HT-29 (cell line): Measurements from ENCODE around the gene C8G. TPM values are rescaled to one million over a fixed set of nuclear protein-coding genes. Genes with fewer than 3 reads are reported as not detected.

ENCODE experiments used
- DNase-seq: peaks from one replicate; pipeline ENCODE4 v3.0.0-alpha.2; 2015; ENCODE audit warnings: low spot score
- total RNA-seq: library from RNA; depleted of rRNA; stranded (reverse); fragments of >200 nt; shearing (Covaris generic); gene quantifications from 2 replicates; pipeline ENCODE4 v1.2.3, GENCODE V29; 2014

The C8G gene
- total RNA-seq, 1 experiment from 2014 or later = 0.71 TPM

- DNase-seq = no peak
These were observed 23.5 kb downstream of the C8G start for GRCh38 chr9:136968333-136969127.

GRCh38 chr9:136969150-136969549 is 24.1 kb downstream of the C8G start:
- no peak for DNase-seq

GRCh38 chr9:136969774-136970173 is 24.7 kb downstream of the C8G start:
- DNase-seq = no peak

DNA sequence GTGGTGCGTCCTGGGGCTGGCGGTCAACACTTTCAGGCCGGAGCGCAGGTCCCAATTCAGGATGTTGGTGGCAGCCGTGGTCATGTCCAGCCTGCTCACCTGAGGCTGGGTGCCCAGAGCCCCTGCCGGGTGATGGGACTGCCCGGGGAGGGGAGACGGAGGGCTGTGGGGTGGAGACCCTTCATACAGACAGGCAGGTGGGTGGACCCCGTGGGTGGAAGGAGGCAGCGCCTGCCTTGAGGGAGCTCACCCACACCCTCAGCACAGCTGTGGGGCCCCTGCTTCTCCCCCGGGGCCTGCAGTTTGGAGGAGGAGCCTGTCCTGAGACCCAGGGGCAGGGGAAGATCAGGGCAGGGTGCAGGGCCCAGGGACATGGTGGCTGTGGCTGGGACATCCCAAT is 25.3 kb downstream of the C8G start:
- no peak for DNase-seq

GRCh38 chr9:136971746-136972145 is 26.7 kb downstream of the C8G start:
- DNase-seq = no peak

DNA sequence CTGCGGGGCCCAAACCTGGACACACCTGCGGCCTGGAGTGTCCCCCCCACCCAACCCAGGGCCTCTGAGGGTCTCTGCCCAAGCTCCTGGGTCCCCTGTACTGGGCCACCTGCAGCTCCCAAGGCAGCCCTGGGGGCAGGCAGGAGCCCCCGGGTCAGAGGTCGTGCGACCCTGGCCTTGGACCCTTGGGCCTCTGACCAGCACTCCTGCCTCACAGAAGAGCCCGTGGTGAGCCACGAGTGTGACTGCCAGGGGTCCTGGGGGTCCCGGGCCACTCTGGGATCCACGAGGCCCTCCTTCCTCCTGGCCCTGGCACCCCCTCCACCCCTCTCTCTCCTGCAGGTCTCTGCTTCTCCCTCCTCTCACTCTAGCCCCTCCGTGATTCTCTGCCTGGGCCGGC is 27.3 kb downstream of the C8G start:
- DNase-seq = no peak

GRCh38 chr9:136972743-136973142 is 27.7 kb downstream of the C8G start:
- no peak for DNase-seq

- no peak for DNase-seq
These were observed 28.9 kb downstream of the C8G start for GRCh38 chr9:136973618-136974617.

DNA sequence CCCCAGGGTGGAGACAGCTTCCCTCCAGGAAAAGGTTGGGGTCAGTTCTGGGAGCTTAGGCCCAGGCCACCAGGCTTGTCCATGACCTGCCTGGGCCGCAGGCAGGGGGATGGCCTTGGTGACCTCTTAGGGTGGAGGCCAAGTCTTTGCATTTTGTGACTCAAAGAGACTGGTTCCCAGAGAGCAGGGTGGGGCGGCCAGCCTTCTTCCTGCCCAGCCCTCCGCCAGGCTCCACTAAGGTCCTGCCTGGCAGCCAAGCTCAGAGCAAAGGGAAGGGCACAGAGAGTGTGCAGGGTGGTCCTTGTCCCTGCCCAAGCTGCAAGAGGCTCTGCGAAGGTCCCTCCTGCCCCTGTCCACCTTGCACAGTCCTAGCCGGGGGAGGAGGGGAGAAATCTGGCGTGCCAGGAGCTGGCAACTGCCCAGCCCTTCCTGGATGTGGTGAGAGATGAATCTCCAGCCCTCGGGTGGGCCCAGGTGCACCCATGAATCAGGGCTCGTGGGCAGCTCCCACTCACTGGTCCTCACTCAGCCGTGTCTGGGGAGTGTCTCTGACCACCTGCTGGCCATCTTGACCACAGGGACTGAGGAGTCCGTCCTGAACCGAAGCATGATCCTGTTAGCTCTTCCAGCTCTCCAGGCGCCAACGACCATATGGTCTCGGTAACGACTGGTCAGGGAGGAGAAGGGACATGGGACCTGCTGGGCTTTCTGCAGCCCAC is 29.9 kb downstream of the C8G start:
- DNase-seq = no peak

- DNase-seq = no peak
These were observed 30.6 kb downstream of the C8G start for GRCh38 chr9:136975644-136976043.

DNA sequence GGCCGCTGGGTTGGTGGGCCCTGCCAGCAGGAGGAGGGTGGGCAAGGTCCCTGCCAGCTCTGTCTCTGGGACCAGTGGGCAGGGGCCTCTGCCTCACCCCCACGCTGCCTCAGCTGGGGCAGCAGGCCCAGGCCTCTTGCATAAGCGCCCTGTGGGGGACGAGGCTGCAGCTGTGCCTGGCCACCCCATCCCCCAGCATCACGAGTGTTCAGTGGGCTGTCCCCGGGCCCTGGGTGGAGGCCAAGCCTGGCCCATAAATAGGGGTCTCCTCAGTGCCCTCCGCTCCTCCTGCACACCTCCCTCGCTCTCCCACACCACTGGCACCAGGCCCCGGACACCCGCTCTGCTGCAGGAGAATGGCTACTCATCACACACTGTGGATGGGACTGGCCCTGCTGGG is 32.2 kb downstream of the C8G start, which contains the start of gene PTGDS:
Gene PTGDS, plus strand, starts transcription at position 282 of the 400 bp plus-strand sequence. Its CDS starts 75 bp downstream, at position 357.
- DNase-seq = no peak

GRCh38 chr9:136977649-136978072 is 32.6 kb downstream of the C8G start:
- no peak for DNase-seq

DNA sequence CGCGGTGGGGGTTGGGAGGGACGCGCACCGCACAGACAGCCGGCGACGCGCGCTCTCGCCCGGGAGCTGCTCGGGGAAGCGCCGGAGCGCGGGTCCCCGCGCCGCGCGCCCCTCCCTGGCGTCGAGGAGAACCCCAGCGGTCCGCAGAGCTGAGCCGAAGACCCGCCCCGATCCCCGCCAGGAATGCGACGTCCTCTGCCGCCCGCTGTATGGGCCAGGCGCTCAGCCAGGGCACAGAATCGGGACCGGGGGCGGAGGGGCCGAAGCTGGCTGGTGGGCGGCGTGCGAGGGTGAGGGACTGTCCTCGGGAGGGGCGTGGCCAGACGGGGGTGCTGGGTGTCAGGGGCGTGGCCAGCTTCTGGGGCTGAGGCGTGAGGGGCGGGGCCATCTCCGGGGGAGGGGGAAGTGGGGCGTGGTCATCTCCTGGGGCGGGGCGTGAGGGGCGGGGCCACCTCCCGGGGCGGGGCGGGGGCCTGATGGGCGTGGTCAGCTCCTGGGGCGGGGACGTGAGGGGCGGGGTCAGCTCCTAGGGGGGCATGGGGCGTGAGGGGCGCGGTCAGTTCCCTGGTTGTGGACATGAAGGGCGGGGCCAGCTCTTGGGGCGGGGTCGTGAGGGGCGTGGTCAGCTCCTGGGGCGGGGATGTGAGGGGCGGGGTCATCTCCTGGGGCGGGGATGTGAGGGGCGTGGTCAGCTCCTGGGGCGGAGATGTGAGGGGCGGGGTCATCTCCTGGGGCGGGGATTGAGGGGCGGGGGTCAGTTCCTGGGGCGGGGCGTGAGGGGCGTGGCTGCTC is 33.2 kb downstream of the C8G start:
- DNase-seq = no peak

- DNase-seq = no peak
These were observed 34.0 kb downstream of the C8G start for GRCh38 chr9:136978865-136979544.

GRCh38 chr9:136979769-136980587 is 34.9 kb downstream of the C8G start:
- no peak for DNase-seq

- DNase-seq = no peak
These were observed 35.8 kb downstream of the C8G start for GRCh38 chr9:136980669-136981478.

- no peak for DNase-seq
These were observed 36.7 kb downstream of the C8G start for GRCh38 chr9:136981588-136982231.
